Measurements from ENCODE around the gene KIAA1958.

- no peak for TF ChIP-seq CTCF (IDR thresholded peaks at IDR 0.05)
- no peak for TF ChIP-seq POLR2A (IDR thresholded peaks at IDR 0.05)
Observed at GRCh38 chr9:112711050-112711689, 224.5 kb downstream of the KIAA1958 start.

Data from lower leg skin (tissue), 3 donors.